GM06990 (cell line): Measurements from ENCODE around the gene KIF5A.
A peak's percentile ranks its signal among the peaks of the same experiment; 100 is the strongest.

ENCODE experiments used
- DNase-seq: peaks from one replicate; pipeline ENCODE4 v3.0.0-alpha.2; 2011; ENCODE audit not compliant: insufficient read length; ENCODE audit errors: extremely low read depth
- H3K27me3 ChIP-seq: replicated peaks from 2 replicates; pipeline ENCODE4 v1.6.0; 2011; ENCODE audit warnings: low read length; ENCODE audit not compliant: control insufficient read depth, insufficient read depth
- H3K36me3 ChIP-seq: 2 replicates; pipeline ENCODE4 v1.5.1; 2011; ENCODE audit warnings: low read length; ENCODE audit not compliant: control insufficient read depth, insufficient read depth
- H3K4me3 ChIP-seq: replicated peaks from 2 replicates; pipeline ENCODE4 v1.5.1; 2011; ENCODE audit warnings: low read depth, mild to moderate bottlenecking, control low read depth, low read length
- TF ChIP-seq, protein P1 (sequence below): IDR thresholded peaks from 2 replicates; pipeline ENCODE4 v1.5.1; 2011; ENCODE audit warnings: low read length, control low read depth, mild to moderate bottlenecking, inconsistent platforms; ENCODE audit not compliant: insufficient read depth, poor library complexity, severe bottlenecking

KIF5A gene

DNA sequence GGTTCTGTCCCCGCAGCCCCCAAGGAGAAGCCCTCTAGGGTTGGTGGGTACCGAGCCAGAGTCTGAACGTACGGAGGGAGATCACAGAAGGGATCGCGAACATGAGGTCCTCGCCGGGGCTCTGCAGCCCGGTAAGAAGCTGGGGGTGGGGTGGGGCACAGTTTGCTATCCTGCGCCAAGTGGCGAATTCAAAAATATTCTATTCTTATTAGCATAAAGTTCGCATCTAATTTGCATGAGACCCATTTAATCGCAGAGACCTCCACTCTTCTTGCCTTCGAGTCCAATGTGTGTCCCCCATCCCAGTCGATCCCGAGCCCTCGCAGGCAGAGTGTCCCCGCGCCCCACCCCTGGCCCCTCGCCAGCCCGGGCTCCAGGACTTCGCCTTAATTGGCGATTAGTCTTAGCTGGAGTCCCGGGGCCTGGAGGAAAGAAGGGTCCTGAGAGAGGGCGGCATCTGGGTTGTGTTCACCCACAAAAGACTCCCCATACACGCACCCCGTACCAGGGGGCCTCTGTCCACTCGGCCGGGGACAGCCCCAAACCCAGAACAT lies 60.8 kb downstream of the KIF5A start:
- H3K4me3 ChIP-seq, result peak overlapping the region; percentile 66
- no peaks in the 10 kb centered on the region for H3K27me3 ChIP-seq
- peaks cover 4% of the 10 kb centered on the region for H3K36me3 ChIP-seq
- no peak for DNase-seq
- TF ChIP-seq, protein P1, sequence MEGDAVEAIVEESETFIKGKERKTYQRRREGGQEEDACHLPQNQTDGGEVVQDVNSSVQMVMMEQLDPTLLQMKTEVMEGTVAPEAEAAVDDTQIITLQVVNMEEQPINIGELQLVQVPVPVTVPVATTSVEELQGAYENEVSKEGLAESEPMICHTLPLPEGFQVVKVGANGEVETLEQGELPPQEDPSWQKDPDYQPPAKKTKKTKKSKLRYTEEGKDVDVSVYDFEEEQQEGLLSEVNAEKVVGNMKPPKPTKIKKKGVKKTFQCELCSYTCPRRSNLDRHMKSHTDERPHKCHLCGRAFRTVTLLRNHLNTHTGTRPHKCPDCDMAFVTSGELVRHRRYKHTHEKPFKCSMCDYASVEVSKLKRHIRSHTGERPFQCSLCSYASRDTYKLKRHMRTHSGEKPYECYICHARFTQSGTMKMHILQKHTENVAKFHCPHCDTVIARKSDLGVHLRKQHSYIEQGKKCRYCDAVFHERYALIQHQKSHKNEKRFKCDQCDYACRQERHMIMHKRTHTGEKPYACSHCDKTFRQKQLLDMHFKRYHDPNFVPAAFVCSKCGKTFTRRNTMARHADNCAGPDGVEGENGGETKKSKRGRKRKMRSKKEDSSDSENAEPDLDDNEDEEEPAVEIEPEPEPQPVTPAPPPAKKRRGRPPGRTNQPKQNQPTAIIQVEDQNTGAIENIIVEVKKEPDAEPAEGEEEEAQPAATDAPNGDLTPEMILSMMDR, result no peak

DNA sequence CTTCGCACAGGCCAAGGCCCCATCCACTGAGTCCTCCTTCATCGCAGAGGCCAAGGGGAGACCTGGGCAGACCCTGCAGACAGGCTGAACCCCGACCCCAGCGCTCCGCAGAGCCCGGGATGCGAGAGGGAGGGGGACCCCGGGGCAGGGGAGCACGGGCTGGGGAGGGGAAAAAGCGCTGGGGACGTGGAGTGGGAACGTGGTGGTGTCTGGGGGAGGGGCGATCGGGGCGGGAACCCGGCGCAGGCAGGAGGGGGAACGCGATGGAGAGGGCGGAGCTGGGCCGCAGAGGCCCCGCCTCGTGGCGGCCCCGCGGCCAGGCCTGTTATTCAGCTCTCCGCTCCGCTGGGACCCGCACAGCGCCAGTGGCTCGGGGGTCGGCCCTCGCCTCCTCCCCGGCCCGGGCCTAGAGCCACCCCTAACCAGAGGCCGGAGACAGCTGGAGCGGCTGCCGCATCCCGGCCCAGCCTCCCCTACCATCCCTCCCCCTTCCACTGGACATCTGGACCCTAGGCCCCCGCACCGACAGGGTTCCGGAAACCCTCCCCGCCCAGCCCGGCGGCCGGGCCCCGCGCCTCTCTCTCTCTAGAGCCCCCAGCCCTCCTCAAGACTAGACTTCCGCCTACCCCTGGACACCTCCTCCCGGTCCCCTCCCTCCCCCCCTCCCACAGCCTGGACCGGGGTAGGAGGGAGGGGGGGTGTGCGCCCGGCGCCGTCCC lies 61.4 kb downstream of the KIF5A start, which contains the start of gene ARHGEF25:
Gene ARHGEF25, plus strand, starts transcription at position 328 of the 719 bp plus-strand sequence. CDS start 460 bp downstream, outside the sequence.
- TF ChIP-seq, protein P1, result no peak
- peak; percentile 64 for DNase-seq
- peaks cover 4% of the 10 kb centered on the region for H3K36me3 ChIP-seq
- H3K27me3 ChIP-seq, result no peaks in the 10 kb centered on the region
- H3K4me3 ChIP-seq, result peak within 1 kb of the TSS; percentile 66

DNA sequence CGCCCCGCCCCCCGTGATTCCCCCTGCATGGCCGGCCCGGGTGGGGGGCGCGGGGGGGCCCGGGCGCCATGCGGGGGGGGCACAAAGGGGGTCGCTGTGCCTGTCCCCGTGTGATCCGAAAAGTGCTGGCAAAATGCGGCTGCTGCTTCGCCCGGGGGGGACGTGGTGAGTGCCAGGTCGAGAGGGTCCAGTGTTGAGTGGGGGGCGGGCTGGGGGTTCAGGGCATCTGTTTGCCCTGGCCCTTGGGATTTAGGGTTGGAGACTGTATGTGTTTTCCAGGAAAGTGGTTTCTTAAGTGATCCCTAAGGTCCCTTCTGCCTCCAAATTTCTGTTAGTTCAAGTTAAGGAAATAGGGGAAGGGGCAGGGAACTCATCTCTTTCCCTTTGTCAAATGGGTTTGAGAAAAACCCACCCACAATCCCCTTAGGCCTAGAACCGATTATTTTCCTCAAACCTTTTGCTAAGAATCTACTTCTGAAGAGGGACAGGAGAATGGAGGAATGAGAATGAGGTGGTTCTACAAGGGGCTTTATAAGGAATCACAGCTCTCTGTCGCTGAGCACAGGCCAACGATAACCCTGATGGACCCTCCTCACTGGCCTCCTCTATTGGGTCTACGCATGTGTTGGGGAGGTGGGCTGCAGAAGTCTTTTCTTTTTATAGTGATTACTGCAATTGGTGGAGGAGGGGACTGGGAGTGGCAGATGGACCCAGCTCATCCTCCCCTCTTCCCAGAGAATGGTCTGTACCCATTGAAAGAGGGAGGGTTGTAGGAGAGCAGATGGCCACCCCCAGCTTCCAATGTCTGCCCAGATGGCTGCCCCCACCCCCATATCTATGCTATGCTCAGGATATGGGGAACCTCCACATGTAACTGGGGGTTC lies 62.2 kb downstream of the KIF5A start:
- no peak overlapping the region; the same call in 1 of the 2 replicates for H3K4me3 ChIP-seq
- TF ChIP-seq, protein P1, result no peak
- peaks cover 4% of the 10 kb centered on the region for H3K36me3 ChIP-seq
- DNase-seq, result no peak
- no peaks in the 10 kb centered on the region for H3K27me3 ChIP-seq

DNA sequence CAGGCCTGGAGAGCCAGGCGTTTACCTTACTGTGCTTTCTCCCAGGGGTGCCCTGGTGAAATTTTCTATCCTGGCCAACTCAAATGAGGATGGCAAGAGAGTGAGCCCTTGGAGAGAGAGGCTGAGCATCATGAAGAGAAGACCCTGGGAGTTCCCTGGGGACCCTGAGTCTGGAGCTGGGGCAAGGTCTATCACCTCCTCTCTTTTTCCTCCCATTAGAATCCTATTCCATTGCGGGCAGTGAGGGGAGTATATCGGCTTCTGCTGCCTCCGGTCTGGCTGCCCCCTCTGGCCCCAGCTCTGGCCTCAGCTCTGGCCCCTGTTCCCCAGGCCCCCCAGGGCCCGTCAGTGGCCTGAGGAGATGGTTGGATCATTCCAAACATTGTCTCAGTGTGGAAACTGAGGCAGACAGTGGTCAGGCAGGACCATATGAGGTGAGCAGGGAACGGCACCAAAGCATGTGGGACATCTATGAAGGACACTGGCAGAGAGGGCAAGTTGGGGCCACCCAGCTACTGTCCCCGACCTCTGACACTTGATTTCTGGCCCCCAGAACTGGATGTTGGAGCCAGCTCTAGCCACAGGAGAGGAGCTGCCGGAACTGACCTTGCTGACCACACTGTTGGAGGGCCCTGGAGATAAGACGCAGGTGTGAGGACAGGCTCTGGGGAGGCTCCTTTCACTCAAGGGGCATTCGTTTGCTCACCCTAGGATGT lies 63.0 kb downstream of the KIF5A start:
- Histone ChIP-seq H3K36me3 (peaks cover 2% of the 10 kb centered on the region), H3K27me3 (no peaks in the 10 kb centered on the region), H3K4me3 (no peak overlapping the region)
- no peak for DNase-seq
- TF ChIP-seq, protein P1, result no peak

DNA sequence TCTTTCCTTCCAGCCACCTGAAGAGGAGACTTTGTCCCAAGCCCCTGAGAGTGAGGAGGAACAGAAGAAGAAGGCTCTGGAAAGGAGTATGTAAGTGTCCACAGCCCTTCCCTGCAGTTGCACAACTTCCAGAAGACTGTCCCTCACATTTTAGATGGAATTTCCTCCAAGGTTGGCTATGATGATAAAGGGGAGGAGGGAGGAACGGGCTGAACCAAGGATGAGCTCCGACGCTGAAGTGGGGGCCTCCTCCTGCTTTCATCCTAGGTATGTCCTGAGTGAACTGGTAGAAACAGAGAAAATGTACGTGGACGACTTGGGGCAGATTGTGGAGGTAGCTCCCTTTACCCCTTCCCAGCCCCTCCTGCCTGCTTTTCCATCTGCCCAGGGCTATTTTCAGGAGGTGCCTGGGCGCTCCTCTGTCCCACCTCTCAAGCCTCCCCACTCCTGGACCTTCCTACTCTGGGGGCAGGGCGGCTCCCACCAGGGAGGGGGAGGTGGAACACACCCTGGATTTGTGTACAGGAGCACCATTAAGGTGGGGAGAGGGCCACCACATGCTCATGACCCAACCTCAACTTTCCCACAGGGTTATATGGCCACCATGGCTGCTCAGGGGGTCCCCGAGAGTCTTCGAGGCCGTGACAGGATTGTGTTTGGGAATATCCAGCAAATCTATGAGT lies 63.7 kb downstream of the KIF5A start:
- Histone ChIP-seq H3K27me3 (no peaks in the 10 kb centered on the region), H3K36me3 (peaks cover 2% of the 10 kb centered on the region), H3K4me3 (no peak overlapping the region)
- TF ChIP-seq, protein P1, result no peak
- no peak for DNase-seq
